NCI-H748 treated with DMSO at 0.1 percent for 48 hours (cell line): ENCODE measurements around the gene ELMO1.
A peak's percentile ranks its signal among the peaks of the same experiment; 100 is the strongest.

Source experiments
- DNase-seq: peaks from one replicate; lab custom pipeline; 2025; lab: John Stamatoyannopoulos, UW

Gene ELMO1

GRCh38 chr7:36946401-36946739 lies 502.3 kb downstream of the ELMO1 start:
- DNase-seq = no peak

GRCh38 chr7:36945612-36946400 lies 502.9 kb downstream of the ELMO1 start:
- DNase-seq = peak; percentile 95

- peak; percentile 78 for DNase-seq
Observed at GRCh38 chr7:36944838-36945237, 503.8 kb downstream of the ELMO1 start.

- no peak for DNase-seq
Observed at GRCh38 chr7:36943591-36944435, 504.9 kb downstream of the ELMO1 start.

GRCh38 chr7:36942955-36943354 lies 505.7 kb downstream of the ELMO1 start:
- no peak for DNase-seq

- DNase-seq = no peak
Observed at GRCh38 chr7:36942541-36942940, 506.1 kb downstream of the ELMO1 start.

GRCh38 chr7:36942025-36942424 lies 506.6 kb downstream of the ELMO1 start:
- no peak for DNase-seq

GRCh38 chr7:36941359-36941758 lies 507.3 kb downstream of the ELMO1 start:
- no peak for DNase-seq

- peak; percentile 69 for DNase-seq
Observed at GRCh38 chr7:36939816-36940215, 508.8 kb downstream of the ELMO1 start.

- DNase-seq = no peak
Observed at GRCh38 chr7:36937754-36938563, 510.7 kb downstream of the ELMO1 start.

GRCh38 chr7:36931892-36932291 lies 516.8 kb downstream of the ELMO1 start:
- DNase-seq = no peak

GRCh38 chr7:36929791-36930190 lies 518.9 kb downstream of the ELMO1 start:
- peak; percentile 27 for DNase-seq

GRCh38 chr7:36928718-36929117 lies 519.9 kb downstream of the ELMO1 start:
- no peak for DNase-seq

- no peak for DNase-seq
Observed at GRCh38 chr7:36928311-36928710, 520.4 kb downstream of the ELMO1 start.

- no peak for DNase-seq
Observed at GRCh38 chr7:36925691-36926090, 523.0 kb downstream of the ELMO1 start.

GRCh38 chr7:36925207-36925606 lies 523.5 kb downstream of the ELMO1 start:
- no peak for DNase-seq

GRCh38 chr7:36923943-36924436 lies 524.7 kb downstream of the ELMO1 start:
- no peak for DNase-seq

- DNase-seq = no peak
Observed at GRCh38 chr7:36923185-36923584, 525.5 kb downstream of the ELMO1 start.

- no peak for DNase-seq
Observed at GRCh38 chr7:36920433-36920832, 528.2 kb downstream of the ELMO1 start.

- DNase-seq = no peak
Observed at GRCh38 chr7:36919738-36920137, 528.9 kb downstream of the ELMO1 start.

- DNase-seq = no peak
Observed at GRCh38 chr7:36918591-36918990, 530.1 kb downstream of the ELMO1 start.

GRCh38 chr7:36916619-36917018 lies 532.0 kb downstream of the ELMO1 start:
- DNase-seq = no peak
